ENCODE results near the gene RFX1.
A peak's percentile ranks its signal among the peaks of the same experiment; 100 is the strongest.
"Not testable (repeated sequence)": the region's sequence is repeated elsewhere in the genome, so short reads cannot be mapped to it uniquely, and the experiment has no call there.

RFX1 gene

DNA sequence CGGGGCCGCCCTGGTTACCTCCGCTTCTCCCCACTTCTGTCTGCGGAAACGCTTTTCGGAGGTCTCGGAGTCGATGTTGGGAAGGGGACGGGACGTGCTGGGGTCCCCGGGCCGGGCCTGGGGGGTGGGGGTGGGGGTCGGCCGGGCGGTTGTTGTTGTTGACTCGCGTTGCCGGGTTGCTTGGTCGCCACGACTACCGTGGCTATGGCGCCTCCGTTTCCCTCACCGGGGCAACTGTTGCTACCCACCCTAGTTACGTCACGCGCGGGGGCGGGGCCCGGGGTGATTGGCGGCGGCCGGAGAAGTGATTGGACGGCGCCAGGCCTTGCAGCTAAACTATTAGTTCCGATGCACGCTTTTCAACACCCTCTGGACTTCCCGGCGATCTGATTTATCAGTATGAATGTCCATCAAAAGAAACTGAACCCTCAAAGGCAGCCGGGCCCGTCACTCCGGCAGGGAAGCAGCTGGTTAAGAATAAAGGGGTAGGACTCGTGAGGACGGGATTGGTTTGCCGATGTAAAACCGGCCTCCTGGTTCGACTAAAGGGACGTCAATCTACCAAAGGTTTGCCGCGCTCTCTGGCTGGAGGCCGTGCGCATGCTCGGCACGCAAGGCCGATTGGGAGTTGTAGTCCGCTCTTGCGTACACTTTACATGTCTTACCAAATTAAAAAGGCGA lies at the start of gene RFX1:
TSS of gene RFX1 (minus strand) at position 236 of the 681 bp plus-strand sequence. CDS start 12,477 bp downstream, outside the sequence.
- DNase-seq (ENCODE audit: low read depth in 1 of 2, low spot score in 1 of 2) = peak; percentile 100

DNA sequence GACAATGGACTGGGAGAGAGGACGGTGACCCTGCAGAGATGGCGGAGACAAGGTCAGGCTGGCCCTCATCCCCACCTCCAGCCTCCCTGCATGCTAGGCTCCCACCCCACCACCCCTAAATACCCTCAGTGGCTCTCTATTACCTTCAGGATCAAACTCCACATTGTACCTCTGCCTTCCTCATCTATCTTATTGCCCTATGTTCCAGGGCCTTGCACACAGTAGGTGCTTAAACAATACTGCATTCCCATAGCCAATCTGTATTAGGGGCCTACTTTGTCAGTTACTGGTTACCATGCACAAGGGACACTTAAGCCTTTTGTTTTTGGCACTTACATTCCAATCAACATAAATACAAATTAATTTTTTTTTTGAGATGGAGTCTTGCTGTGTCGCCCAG lies 49.3 kb upstream of the RFX1 start:
- no peak for DNase-seq (ENCODE audit: low read depth in 1 of 2, low spot score in 1 of 2)

- DNase-seq (ENCODE audit: low read depth in 1 of 2, low spot score in 1 of 2) = no peak
Observed at GRCh38 chr19:14054721-14055120, 48.6 kb upstream of the RFX1 start.

DNA sequence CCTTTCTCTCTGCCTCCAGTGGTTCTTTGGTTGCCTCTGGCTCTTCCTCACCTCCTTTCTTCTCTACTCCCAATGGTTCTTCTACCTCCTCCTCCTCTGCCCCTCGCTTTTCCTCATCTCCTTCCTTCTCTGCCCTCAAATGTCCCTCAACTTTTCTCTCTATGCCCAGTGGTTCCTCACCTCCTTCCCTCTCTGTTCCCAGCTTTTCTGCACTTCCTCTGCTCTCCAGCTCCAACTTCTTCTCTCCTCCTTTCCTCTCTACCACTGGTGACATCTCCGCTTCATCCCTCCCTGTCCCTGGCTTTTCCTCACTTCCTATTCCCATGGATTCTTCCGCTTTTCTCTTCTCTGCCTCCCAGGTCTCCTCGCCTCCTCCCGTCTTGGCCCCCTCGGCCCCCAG lies 48.0 kb upstream of the RFX1 start:
- DNase-seq (ENCODE audit: low read depth in 1 of 2, low spot score in 1 of 2) = no peak

DNA sequence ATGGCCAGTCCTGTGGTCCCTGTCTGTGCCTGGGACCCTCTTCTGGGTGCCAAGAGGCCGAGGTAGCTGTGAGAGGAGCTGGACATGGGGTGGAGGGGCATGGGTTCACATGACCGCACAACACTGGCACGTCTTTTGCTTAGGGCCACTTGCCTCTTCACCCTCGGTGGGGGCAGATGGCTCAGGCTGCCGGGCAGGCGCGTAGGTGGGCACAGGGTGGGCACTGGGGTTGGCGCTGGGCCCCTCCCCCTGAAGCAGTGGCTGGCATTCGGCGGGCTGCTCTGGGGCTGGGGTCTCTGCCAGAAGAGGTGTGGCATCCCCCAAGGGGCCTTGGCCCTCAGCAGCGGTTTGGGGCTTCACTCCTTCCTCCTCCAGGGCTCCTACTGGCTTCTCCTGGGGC lies 47.4 kb upstream of the RFX1 start:
- DNase-seq (ENCODE audit: low read depth in 1 of 2, low spot score in 1 of 2) = no peak

- no peak for DNase-seq (ENCODE audit: low read depth in 1 of 2, low spot score in 1 of 2)
Observed at GRCh38 chr19:14053032-14053431, 46.9 kb upstream of the RFX1 start.

DNA sequence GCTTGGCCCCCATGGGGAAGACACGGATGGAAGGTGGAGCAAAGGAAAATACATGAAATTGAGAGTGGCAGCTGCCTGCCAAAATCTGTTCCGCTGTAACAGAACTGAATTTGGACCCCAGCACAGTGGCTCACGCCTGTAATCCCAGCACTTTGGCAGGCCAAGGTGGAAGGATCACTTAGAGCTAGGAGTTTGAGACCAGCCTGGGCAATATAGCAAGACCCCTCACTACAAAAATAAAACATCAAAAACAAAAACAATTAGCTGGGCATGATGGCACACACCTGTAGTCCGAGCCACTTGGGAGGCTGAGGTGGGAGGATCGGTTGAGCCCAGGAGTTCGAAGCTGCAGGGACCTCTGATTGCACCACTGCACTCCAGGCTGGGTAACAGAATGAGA lies 46.4 kb upstream of the RFX1 start:
- DNase-seq (ENCODE audit: low read depth in 1 of 2, low spot score in 1 of 2) = no peak

DNA sequence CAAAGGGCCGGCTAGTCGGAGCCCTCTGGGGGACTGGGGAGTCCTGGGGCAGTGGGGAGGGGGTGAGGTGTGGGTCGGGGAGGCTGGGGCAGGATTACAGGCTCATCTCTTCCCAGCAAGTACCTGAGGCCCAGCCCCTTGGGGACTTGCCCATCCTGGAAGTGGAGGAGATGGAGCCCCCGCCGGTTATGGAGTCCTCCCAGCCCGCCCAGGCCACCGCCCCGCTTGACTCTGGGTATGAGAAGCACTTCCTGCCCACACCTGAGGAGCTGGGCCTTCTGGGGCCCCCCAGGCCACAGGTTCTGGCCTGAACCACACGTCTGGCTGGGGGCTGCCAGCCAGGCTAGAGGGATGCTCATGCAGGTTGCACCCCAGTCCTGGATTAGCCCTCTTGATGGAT lies 45.9 kb upstream of the RFX1 start:
- DNase-seq (ENCODE audit: low read depth in 1 of 2, low spot score in 1 of 2) = no peak

GRCh38 chr19:14050961-14051360 lies 44.8 kb upstream of the RFX1 start:
- DNase-seq (ENCODE audit: low read depth in 1 of 2, low spot score in 1 of 2) = not testable (repeated sequence)

- no peak for DNase-seq (ENCODE audit: low read depth in 1 of 2, low spot score in 1 of 2)
Observed at GRCh38 chr19:14050512-14050911, 44.4 kb upstream of the RFX1 start.

DNA sequence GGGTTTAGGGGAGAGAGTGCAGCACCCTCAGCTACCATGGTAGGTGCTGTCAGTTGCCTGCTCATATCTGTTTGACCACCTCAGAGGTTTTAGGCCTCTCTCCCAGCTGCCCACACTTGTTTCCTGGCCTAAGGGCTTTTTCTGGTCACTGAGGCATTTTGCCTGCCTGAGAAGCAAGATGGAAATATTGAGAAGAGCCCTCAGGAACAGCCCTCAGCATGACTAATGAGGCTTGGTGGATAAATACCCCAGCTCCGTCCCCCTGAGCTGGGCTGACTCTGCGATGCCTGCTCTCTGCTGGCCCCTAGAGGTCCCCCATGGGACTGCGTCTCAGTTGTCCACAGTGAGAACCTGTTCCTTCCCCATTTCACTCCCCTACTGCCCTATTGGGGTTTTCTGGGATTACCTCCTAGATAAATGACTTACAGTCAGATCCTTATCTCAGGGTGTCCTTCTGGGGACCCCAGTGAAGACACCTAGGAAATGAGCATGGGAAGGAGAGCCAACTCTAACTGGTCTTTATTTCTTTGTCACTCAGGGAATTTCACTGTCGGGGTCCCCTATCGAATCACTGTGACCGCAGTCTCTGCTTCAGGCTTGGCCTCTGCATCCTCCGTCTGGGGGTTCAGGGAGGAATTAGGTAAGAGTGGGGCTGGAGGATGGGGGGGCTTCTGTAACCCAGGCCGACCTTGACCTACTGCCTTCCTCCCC lies 42.5 kb upstream of the RFX1 start:
- peak; percentile 54 to 76 for DNase-seq (ENCODE audit: low read depth in 1 of 2, low spot score in 1 of 2)

- DNase-seq (ENCODE audit: low read depth in 1 of 2, low spot score in 1 of 2) = not testable (repeated sequence)
Observed at GRCh38 chr19:14047866-14048265, 41.7 kb upstream of the RFX1 start.

GRCh38 chr19:14042659-14043608 lies 36.8 kb upstream of the RFX1 start:
- DNase-seq (ENCODE audit: low read depth in 1 of 2, low spot score in 1 of 2) = not testable (repeated sequence)

GRCh38 chr19:14039181-14039580 lies 33.1 kb upstream of the RFX1 start:
- no peak for DNase-seq (ENCODE audit: low read depth in 1 of 2, low spot score in 1 of 2)

GRCh38 chr19:14035706-14036105 lies 29.6 kb upstream of the RFX1 start:
- DNase-seq (ENCODE audit: low read depth in 1 of 2, low spot score in 1 of 2) = no peak

DNA sequence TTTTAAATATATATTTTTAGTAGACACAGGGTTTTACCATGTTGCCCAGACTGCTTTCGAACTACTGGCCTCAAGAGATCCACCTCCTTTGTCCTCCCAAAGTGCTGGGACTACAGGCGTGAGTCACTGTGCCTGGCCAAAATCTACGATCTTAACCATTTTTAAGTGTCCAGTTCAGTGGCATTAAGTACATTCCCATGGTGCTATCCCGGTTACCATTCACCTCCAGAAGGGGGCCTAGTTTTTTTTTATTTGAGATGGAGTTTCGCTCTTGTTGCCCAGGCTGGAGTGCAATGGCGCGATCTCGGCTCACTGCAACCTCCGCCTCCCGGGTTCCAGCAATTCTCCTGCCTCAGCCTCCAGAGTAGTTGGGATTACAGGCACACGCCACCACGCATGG lies 29.0 kb upstream of the RFX1 start:
- DNase-seq (ENCODE audit: low read depth in 1 of 2, low spot score in 1 of 2) = not testable (repeated sequence)

DNA sequence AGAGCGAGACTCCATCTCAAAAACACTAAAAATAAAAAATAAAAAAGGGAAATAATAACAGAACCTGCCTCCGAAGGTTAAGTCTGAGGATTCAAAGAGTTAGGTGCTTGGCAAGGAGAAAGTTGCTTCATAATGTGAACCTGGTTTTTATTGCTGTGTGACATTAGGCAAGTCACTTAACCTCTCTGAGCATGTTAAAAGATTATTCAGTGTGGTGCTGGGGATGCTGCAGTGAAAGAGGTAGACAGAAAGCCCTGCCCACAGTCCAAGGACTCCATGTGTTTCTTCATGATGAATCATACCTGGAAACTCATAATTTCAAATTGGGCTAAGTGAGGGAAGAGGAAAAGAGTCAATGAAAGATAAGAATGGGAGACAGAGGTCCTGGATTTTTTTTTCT lies 27.8 kb upstream of the RFX1 start:
- DNase-seq (ENCODE audit: low read depth in 1 of 2, low spot score in 1 of 2) = no peak

DNA sequence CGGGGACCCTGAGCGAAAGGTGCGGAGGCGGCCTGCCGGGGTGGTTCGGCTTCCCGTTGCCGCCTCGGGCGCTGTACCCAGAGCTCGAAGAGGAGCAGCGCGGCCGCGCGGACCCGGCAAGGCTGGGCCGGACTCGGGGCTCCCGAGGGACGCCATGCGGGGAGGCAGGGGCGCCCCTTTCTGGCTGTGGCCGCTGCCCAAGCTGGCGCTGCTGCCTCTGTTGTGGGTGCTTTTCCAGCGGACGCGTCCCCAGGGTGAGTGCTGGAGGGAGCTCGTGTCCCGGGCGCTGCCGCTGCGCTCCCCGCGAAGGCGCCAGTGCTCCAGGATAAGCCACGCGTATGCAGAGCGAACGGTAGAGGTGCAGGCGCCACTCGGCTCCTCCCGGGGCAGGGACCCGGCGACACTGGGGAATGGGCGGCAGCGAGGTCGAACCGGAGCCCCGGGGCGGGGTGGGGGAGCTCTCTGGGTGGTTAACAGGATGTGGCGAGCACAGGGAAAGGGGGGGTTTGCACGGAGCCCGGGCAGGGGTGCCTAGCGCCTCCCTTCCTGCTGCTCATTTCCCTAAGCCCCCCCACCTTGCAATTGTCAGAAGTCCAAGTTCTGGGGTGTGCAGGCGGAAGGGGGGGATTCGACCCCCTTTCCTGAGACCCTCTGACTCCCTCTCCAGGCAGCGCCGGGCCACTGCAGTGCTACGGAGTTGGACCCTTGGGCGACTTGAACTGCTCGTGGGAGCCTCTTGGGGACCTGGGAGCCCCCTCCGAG lies 25.8 kb upstream of the RFX1 start, which contains the start of gene IL27RA:
TSS of gene IL27RA (plus strand) at position 44 of the 762 bp plus-strand sequence. CDS start at position 155, 111 bp downstream.
- DNase-seq (ENCODE audit: low read depth in 1 of 2, low spot score in 1 of 2) = peak; percentile 65 to 73

- no peak for DNase-seq (ENCODE audit: low read depth in 1 of 2, low spot score in 1 of 2)
Observed at GRCh38 chr19:14030997-14031718, 25.0 kb upstream of the RFX1 start.

DNA sequence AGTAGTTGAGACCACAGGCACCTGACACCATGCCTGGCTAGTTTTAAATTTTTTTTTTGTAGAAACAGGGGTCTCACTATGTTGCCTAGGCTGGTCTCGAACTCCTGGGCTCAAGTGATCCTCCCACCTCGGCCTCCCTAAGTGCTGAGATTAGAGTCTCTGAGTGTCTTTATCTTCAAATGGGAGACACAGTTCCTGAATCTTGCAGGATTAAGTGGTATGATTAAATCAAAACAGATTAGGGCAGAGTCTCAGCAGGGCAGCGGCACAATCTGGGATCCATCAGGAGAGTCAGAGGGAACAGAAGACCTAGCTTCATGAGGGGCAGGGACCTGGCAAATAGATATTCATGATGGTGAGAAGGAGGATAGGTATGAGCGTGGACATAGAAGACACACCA lies 22.8 kb upstream of the RFX1 start:
- no peak for DNase-seq (ENCODE audit: low read depth in 1 of 2, low spot score in 1 of 2)

Data from stimulated activated CD4-positive, alpha-beta T cell treated with anti-CD3 and anti-CD28 coated beads, Interleukin-15, amount 100 ng/mL, for 1 hour (primary cell).